GM21528 (cell line): ENCODE measurements around the gene MCAM.
A peak's percentile ranks its signal among the peaks of the same experiment; 100 is the strongest.

Experiments
- ATAC-seq: cut with Tn5 transposase; IDR thresholded peaks from one replicate; pipeline ENCODE4 v1.9.1; 2021; ENCODE audit warnings: mild to moderate bottlenecking, moderate library complexity; ENCODE audit not compliant: unreplicated experiment, low FRiP score

MCAM gene

GRCh38 chr11:119334174-119334930 is 17.4 kb upstream of the MCAM start, which contains the start of gene RNF26:
Gene RNF26, plus strand, starts transcription at chr11:119334527. Its CDS starts 596 bp downstream, at chr11:119335123.
- ATAC-seq, result peak; percentile 91

- ATAC-seq, result no peak
These were observed 15.3 kb upstream of the MCAM start for GRCh38 chr11:119332111-119332765.

GRCh38 chr11:119330237-119330636 is 13.3 kb upstream of the MCAM start:
- ATAC-seq, result no peak

GRCh38 chr11:119329320-119329719 is 12.4 kb upstream of the MCAM start:
- ATAC-seq, result no peak

- no peak for ATAC-seq
These were observed 7.3 kb upstream of the MCAM start for GRCh38 chr11:119324189-119324588.

GRCh38 chr11:119323532-119324033 is 6.7 kb upstream of the MCAM start:
- no peak for ATAC-seq

- ATAC-seq, result no peak
These were observed 6.1 kb upstream of the MCAM start for GRCh38 chr11:119322921-119323531.

- no peak for ATAC-seq
These were observed 5.4 kb upstream of the MCAM start for GRCh38 chr11:119322360-119322739.

GRCh38 chr11:119320776-119321524 is 4.0 kb upstream of the MCAM start:
- ATAC-seq, result peak; percentile 51

GRCh38 chr11:119320240-119320775 is 3.4 kb upstream of the MCAM start:
- ATAC-seq, result no peak

GRCh38 chr11:119319700-119320239 is 2.8 kb upstream of the MCAM start:
- ATAC-seq, result no peak

- no peak for ATAC-seq
These were observed 2.3 kb upstream of the MCAM start for GRCh38 chr11:119319136-119319699.

- no peak for ATAC-seq
These were observed 1.6 kb upstream of the MCAM start for GRCh38 chr11:119318240-119319135.

GRCh38 chr11:119317592-119318239 is 786 bp upstream of the MCAM start:
- ATAC-seq, result no peak

- no peak for ATAC-seq
These were observed 758 bp downstream of the MCAM start for GRCh38 chr11:119316016-119316728.

GRCh38 chr11:119315131-119316015 is 1.6 kb downstream of the MCAM start:
- ATAC-seq, result no peak

GRCh38 chr11:119314726-119315125 is 2.2 kb downstream of the MCAM start:
- no peak for ATAC-seq
